Neural progenitor cell (in vitro differentiated cells): ENCODE measurements around the gene RBM8A. TPM values are rescaled to one million over a fixed set of nuclear protein-coding genes. Genes with fewer than 3 reads are reported as not detected.

Source experiments
- DNase-seq: peaks from one replicate; pipeline ENCODE4 v3.0.0-alpha.2; 2016; ENCODE audit warnings: low spot score
- H2AFZ ChIP-seq: fragments of 200-600 bp; sonication (generic); replicated peaks from 2 replicates; pipeline ENCODE4 v1.6.1; 2016; ENCODE audit warnings: antibody characterized with exemption
- H3F3A ChIP-seq: fragments of 200-600 bp; sonication (generic); 2 replicates; pipeline ENCODE4 v1.6.1; 2016; ENCODE audit warnings: antibody characterized with exemption, low read depth
- H3K27ac ChIP-seq: fragments of 200-600 bp; sonication (generic); 2 replicates; pipeline ENCODE4 v1.5.1; 2016; ENCODE audit warnings: mild to moderate bottlenecking
- H3K27me3 ChIP-seq: fragments of 200-600 bp; sonication (generic); 2 replicates; pipeline ENCODE4 v1.6.1; 2016; ENCODE audit warnings: mild to moderate bottlenecking, moderate library complexity
- H3K36me3 ChIP-seq: fragments of 200-600 bp; sonication (generic); 2 replicates; pipeline ENCODE4 v1.5.1; 2016
- H3K4me1 ChIP-seq: fragments of 200-600 bp; sonication (generic); 2 replicates; pipeline ENCODE4 v1.6.1; 2016; ENCODE audit warnings: mixed run types
- H3K4me2 ChIP-seq: fragments of 200-600 bp; sonication (generic); 2 replicates; pipeline ENCODE4 v1.6.1; 2016
- H3K4me3 ChIP-seq: fragments of 200-600 bp; sonication (generic); 2 replicates; pipeline ENCODE4 v1.5.1; 2016
- H3K79me2 ChIP-seq: fragments of 200-600 bp; sonication (generic); 2 replicates; pipeline ENCODE4 v1.6.1; 2016; ENCODE audit warnings: low read depth
- H3K9ac ChIP-seq: fragments of 200-600 bp; sonication (generic); 2 replicates; pipeline ENCODE4 v1.6.1; 2016
- H3K9me3 ChIP-seq: fragments of 200-600 bp; sonication (generic); 2 replicates; pipeline ENCODE4 v1.5.1; 2016; ENCODE audit warnings: low read depth
- H4K20me1 ChIP-seq: fragments of 200-600 bp; sonication (generic); 2 replicates; pipeline ENCODE4 v1.6.1; 2016; ENCODE audit warnings: low read depth
- H3K27ac Mint-ChIP-seq: 3 replicates; pipeline ENCODE4 v1.8.0; 2021; ENCODE audit warnings: mixed read lengths
- H3K27me3 Mint-ChIP-seq: 2 replicates; pipeline ENCODE4 v1.8.0; 2022; ENCODE audit warnings: low read depth, mild to moderate bottlenecking, inconsistent platforms, moderate library complexity, mixed read lengths; ENCODE audit not compliant: insufficient read depth
- H3K36me3 Mint-ChIP-seq: 3 replicates; pipeline ENCODE4 v1.8.0; 2021; ENCODE audit warnings: mixed read lengths
- H3K4me1 Mint-ChIP-seq: 3 replicates; pipeline ENCODE4 v1.8.0; 2021; ENCODE audit warnings: mixed read lengths
- H3K4me3 Mint-ChIP-seq: 3 replicates; pipeline ENCODE4 v1.8.0; 2021; ENCODE audit warnings: mild to moderate bottlenecking, moderate library complexity, mixed read lengths
- H3K9me3 Mint-ChIP-seq: 3 replicates; pipeline ENCODE4 v1.8.0; 2020; ENCODE audit warnings: mixed read lengths
- CTCF ChIP-seq: fragments of 200-600 bp; sonication (generic); IDR thresholded peaks from 2 replicates; pipeline ENCODE4 v1.5.1; 2017; ENCODE audit warnings: antibody characterized with exemption, mild to moderate bottlenecking
- EZH2 ChIP-seq: fragments of 200-600 bp; sonication (generic); IDR thresholded peaks from 2 replicates; pipeline ENCODE4 v1.6.1; 2017; ENCODE audit warnings: antibody characterized with exemption, mild to moderate bottlenecking, moderate library complexity
- EZH2phosphoT487 ChIP-seq: fragments of 200-600 bp; sonication (generic); IDR thresholded peaks from 2 replicates; pipeline ENCODE4 v1.6.1; 2017; ENCODE audit warnings: antibody characterized with exemption
- total RNA-seq: library from RNA; depleted of rRNA; stranded (reverse); fragments of >200 nt; gene quantifications from 2 replicates; pipeline ENCODE4 v1.2.3, GENCODE V29; 2015; ENCODE audit warnings: low replicate concordance

The RBM8A gene
- total RNA-seq, 1 donor from 2014 or later, result 320 TPM

DNA sequence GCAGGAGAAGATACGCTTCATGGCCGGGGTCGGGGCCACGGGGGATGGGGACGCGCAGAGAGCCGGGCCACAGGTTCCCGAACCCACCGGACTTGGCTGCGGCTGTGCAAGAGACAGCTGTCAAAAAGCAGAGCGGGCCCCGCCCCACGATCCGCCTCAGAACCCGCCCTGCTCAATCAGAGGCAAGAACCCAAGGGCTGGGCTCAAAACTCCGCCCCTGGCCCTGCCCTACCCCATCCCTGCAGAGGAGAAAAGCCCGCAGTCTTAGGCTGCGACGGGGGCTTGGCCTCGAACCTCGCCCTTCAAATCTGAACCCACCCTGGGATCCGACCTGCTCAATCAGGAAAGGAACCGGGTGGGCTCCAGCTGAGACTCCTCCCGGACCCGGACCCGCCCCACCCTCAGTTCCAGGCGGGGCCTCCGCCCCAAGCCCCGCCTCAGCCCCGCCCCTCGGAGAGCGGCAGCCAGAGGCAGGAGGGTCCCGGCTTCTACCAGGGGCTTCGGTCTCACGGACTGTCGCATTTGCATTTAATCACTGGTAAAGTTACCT lies 41.5 kb downstream of the RBM8A start, which contains the start of gene ANKRD35:
Gene ANKRD35, minus strand, starts transcription at position 129 of the 550 bp plus-strand sequence. Its CDS starts 108 bp downstream, at position 21.
- Histone ChIP-seq H4K20me1 (no peaks in the 10 kb centered on the region), H3K9ac (no peak within 1 kb of the TSS), H3K4me1 (no peaks in the 10 kb centered on the region), H3K27ac (no peak within 1 kb of the TSS), H2AFZ (peak within 1 kb of the TSS; percentile 99), H3K4me2 (peak within 1 kb of the TSS; percentile 77), H3K27me3 (peaks cover 54% of the 10 kb centered on the region), H3K36me3 (no peaks in the 10 kb centered on the region), H3K79me2 (no peaks in the 10 kb centered on the region), H3K9me3 (no peaks in the 10 kb centered on the region), H3K4me3 (peak within 1 kb of the TSS; percentile 85), H3F3A (no peaks in the 10 kb centered on the region)
- TF ChIP-seq EZH2, result no peak
- TF ChIP-seq CTCF, result no peak
- TF ChIP-seq EZH2phosphoT487, result no peak
- Mint-ChIP-seq H3K36me3 (no peaks in the 10 kb centered on the region), H3K4me3 (peak within 1 kb of the TSS; percentile 86), H3K4me1 (peaks cover 16% of the 10 kb centered on the region), H3K27me3 (peaks cover 22% of the 10 kb centered on the region), H3K9me3 (no peaks in the 10 kb centered on the region), H3K27ac (no peak within 1 kb of the TSS)
- peak; percentile 94 for DNase-seq

DNA sequence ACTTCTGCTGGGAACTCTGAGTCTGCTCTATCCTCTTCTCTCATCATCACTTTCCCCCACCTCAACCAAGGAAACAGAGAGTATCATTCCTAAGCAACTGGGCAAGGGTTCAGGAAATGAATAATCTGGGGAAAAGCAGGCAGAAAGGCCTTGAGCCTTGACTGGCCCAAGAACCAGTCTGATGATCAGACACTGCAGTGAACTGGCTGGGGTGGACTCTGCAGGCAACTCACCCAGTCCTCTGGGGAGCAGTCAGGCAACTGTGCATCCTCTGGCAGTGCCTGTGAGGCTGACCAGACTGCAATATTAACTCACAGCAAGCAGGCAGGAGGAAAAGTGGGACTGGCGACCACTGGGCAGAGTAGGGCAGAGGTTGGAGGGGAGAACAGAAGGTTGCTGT lies 42.6 kb downstream of the RBM8A start:
- H4K20me1 ChIP-seq, result no peaks in the 10 kb centered on the region
- H3K27ac ChIP-seq, result no peak overlapping the region
- H2AFZ ChIP-seq, result no peak overlapping the region
- peaks cover 22% of the 10 kb centered on the region for H3K27me3 Mint-ChIP-seq
- H3K27ac Mint-ChIP-seq, result no peak overlapping the region
- H3K4me1 Mint-ChIP-seq, result peaks cover 17% of the 10 kb centered on the region
- H3K9me3 Mint-ChIP-seq, result no peaks in the 10 kb centered on the region
- DNase-seq, result no peak
- H3K4me3 ChIP-seq, result no peak overlapping the region
- no peak overlapping the region for H3K4me2 ChIP-seq
- H3K4me3 Mint-ChIP-seq, result peak overlapping the region; percentile 86
- H3K36me3 Mint-ChIP-seq, result no peaks in the 10 kb centered on the region
- no peak for TF ChIP-seq EZH2phosphoT487
- no peak for TF ChIP-seq EZH2
- TF ChIP-seq CTCF, result no peak
- no peaks in the 10 kb centered on the region for H3K79me2 ChIP-seq
- peaks cover 8% of the 10 kb centered on the region for H3K4me1 ChIP-seq
- H3K9ac ChIP-seq, result no peak overlapping the region
- H3K27me3 ChIP-seq, result peaks cover 54% of the 10 kb centered on the region
- H3K36me3 ChIP-seq, result no peaks in the 10 kb centered on the region
- no peaks in the 10 kb centered on the region for H3K9me3 ChIP-seq
- peaks cover 6% of the 10 kb centered on the region for H3F3A ChIP-seq

GRCh38 chr1:145879775-145880174 lies 47.5 kb downstream of the RBM8A start:
- H3K36me3 ChIP-seq, result no peaks in the 10 kb centered on the region
- no peak for TF ChIP-seq EZH2phosphoT487
- peak; percentile 30 for TF ChIP-seq EZH2
- no peak for TF ChIP-seq CTCF
- peaks cover 26% of the 10 kb centered on the region for H3K27me3 Mint-ChIP-seq
- H3K9ac ChIP-seq, result no peak overlapping the region
- H3K9me3 Mint-ChIP-seq, result no peaks in the 10 kb centered on the region
- H3K27ac ChIP-seq, result no peak overlapping the region
- peaks cover 10% of the 10 kb centered on the region for H3K4me1 Mint-ChIP-seq
- no peaks in the 10 kb centered on the region for H4K20me1 ChIP-seq
- no peak overlapping the region for H3K4me3 ChIP-seq
- H3K27ac Mint-ChIP-seq, result no peak overlapping the region
- no peaks in the 10 kb centered on the region for H3K79me2 ChIP-seq
- H3K4me2 ChIP-seq, result peak overlapping the region; percentile 51
- H2AFZ ChIP-seq, result peak overlapping the region; percentile 15
- DNase-seq, result no peak
- no peak overlapping the region for H3K4me3 Mint-ChIP-seq
- H3K27me3 ChIP-seq, result peaks cover 25% of the 10 kb centered on the region
- H3K36me3 Mint-ChIP-seq, result no peaks in the 10 kb centered on the region
- H3K9me3 ChIP-seq, result no peaks in the 10 kb centered on the region
- H3K4me1 ChIP-seq, result peaks cover 22% of the 10 kb centered on the region
- peaks cover 8% of the 10 kb centered on the region for H3F3A ChIP-seq
